ENCODE data around the gene MYO15B.

The MYO15B gene

DNA sequence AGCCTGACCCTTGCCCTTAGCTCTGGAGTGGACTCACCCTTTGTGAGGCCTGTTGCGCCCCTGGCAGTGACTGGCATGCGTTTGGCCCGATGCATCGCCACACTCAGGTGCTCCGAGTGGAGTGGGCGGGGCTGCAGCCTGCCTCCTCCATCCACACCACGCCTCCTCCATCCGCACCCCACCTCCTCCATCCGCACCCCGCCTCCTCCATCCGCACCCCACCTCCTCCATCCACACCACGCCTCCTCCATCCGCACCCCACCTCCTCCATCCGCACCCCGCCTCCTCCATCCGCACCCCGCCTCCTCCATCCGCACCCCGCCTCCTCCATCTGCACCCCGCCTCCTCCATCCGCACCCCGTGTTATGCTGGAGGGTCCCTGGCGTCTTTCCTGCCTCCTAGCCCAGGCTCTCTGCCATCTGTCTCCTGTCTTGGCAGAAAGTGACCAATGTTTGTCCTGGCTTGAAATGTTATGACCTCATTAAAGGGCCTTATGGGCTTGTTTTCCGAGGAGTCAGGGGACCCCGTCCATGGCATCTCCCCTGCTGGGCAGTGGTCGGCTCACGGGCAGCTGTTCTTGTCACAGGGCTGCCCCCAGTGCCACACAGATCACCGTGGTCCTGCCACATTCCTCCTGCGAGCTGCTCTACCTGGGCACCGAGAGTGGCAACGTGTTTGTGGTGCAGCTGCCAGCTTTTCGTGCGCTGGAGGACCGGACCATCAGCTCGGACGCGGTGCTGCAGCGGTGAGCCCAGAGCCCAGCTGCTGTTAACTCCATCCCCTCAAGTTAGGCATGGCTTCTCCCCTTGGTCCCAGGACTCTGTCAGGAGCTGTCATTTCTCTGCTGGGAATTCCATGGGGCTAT is 28.7 kb upstream of the MYO15B start:
- DNase-seq (ENCODE audit: low read depth) = no peak

DNA sequence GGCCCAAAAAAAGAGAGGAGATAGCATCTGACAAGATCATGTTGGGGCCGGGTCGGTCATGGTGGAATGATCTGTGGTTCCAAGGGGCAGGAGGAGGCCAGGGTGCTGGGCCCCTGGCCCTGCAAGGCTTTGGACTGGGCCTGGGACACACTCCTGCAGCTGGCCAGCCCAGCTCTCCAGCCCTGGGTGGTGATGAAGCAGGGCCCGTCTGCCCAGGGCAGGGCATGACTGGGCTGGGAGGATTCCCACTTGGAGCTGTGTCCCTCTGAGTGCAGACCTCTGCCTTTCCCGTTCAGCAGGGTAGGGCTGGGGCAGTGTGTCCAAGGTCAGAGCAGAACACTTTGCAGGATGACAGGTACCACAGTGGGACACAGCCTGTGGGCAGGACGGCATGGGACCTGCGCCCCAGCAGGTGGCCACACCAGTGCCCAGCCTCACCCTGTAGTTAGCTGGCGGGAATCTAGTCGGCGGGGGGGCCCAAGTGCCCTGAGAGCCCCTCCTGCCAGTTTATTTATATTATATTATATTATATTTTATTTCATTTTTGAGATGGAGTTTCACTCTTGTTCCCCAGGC is 27.6 kb upstream of the MYO15B start:
- no peak for DNase-seq (ENCODE audit: low read depth)

DNA sequence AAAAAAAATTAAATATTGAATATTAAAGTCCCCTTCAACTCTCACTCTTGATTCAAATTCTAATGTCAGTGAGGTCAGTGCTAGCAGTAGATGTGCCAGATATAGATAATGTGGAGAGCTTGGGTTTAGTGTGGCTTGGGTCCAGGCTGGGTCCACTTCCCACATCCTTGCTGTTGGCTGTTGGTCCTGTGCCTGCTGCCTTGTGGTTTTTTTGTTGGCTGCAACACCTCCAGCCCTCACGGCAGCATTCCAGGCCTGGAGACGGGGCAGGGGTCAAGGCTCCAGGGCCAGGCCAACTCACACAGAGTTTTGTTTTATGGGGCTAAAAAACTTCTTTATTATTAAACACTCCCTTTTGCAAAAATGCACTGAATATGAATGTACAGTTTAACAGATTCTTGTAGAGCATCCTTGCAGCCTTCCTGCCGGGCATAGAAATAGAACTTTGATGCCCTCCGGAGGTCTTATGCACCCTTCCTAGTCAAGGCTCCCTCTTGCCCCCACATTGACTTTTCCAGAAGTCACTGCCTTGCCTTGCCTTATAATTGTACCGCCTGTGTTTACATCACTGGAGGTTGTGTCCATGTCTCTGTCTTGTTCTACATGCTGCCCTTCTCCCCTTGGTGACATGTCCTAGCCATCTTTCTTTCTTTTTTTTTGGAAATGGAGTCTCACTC is 25.5 kb upstream of the MYO15B start:
- DNase-seq (ENCODE audit: low read depth) = no peak

DNA sequence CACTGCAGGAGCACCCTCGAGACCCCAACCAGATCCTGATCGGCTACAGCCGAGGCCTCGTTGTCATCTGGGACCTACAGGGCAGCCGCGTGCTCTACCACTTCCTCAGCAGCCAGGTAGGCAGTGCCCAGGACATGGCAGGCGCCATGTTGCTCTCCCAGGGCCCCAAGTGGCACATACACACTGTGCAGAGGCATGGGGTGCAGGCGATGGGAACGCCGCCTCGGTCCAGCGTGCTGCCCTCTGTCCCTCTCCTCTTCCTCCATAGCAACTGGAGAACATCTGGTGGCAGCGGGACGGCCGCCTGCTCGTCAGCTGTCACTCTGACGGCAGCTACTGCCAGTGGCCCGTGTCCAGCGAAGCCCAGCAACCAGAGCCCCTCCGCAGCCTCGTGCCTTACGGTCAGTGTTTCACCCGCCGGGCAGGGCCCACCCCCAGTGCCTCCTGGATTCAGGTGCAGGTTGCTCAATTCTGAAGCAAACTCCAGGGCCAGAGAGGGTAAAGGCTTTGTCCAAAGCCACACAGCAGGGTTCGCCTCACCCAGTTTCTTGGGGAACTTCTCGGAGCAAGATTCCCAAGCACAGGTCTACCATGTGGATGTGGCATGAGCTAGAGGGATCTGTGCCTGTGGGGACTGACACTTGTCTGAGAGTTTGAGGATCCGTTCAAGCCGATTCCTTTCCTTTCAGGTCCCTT is 24.4 kb upstream of the MYO15B start:
- DNase-seq (ENCODE audit: low read depth) = no peak

DNA sequence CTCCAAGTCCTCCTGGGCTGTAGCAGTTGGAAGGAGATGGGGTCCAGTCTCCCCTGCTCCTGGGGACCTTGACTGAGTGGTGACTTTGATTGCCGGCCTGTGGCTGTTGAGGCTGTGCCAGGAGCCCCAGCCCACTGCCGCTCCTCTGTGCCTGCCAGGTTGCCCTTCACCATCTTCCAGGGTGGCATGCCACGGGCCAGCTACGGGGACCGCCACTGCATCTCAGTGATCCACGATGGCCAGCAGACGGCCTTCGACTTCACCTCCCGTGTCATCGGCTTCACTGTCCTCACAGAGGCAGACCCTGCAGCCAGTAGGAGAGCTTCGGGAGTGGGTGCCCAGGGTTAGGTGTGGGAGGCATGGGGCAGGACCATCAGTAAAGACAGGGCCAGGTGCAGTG is 23.4 kb upstream of the MYO15B start:
- DNase-seq (ENCODE audit: low read depth) = no peak

DNA sequence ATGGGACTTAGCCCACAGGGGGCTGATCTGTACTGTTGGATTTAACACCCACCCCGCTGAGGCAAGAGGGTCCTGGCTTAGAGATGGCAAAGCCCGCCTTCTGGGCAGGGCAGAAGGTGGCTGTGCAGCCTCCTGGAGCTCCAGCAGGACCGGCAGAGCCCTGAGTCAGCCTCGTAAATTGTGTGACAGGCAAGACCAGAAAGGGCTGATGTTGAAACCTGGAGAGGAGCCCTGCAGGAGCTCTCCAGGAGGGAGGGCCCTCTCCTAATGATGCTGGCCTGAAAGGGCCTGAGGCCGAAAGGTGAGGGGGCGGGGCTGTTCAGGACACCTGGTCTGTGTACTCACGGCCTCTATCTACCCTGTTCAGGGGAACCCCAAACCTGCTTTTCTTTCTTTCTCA is 22.5 kb upstream of the MYO15B start:
- DNase-seq (ENCODE audit: low read depth) = no peak

DNA sequence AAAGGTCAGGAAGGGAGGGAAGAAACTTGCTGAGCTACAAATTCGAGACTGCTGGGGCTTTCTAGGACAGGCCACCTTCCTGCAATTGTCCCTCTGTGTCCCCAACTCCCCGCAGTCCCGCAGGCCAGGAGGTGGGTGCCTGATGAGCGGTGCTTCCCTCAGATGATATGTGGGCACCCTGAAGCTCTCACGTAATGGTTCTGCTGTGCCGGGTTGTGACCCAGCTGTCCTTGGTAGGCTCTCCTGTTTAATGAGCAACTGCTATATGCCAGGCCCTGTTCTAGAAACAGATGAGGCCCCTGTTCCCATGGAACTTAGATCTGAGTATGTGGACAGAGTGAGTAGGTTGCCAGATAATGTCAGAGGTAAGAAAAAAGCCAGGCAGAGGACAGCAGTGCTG is 22.0 kb upstream of the MYO15B start:
- no peak for DNase-seq (ENCODE audit: low read depth)

DNA sequence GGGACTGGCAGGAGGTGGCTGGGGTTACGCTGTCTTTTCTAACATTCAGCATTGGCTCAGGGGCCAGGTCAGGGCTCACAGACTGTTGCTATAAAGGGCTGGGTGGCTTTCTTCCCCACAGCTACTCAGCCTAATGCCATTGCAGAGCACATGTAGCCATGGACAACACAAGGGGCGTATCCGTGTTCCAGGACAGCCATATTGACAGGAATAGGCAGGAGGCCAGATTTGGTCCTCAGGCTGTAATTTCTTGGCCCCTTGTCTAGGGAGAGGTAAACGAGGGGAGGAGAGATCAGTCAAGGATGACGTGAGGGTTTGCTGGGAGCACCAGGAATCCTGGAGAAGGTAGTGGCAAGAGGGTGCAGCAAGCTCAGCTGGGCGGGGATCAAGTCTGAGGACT is 21.2 kb upstream of the MYO15B start:
- no peak for DNase-seq (ENCODE audit: low read depth)

DNA sequence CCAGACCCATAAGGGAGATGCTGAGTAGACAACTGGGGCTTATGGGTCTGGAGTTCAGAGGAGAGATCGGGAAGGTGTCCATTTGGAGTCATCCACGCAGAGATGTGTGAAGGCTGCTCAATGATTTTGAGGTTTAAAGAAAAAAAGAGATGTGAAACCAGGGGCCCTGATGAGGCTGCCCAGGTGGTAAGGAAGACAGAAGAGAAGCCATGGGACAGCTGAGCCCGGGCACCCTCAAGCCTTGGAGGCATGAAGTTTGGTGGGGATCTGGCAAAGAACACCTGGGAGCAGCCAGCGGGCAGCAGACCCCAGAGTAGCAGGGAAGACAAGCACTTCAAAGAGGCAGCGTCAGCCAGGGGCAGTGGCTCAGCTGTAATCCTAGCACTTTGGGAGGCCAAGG is 20.8 kb upstream of the MYO15B start:
- no peak for DNase-seq (ENCODE audit: low read depth)

DNA sequence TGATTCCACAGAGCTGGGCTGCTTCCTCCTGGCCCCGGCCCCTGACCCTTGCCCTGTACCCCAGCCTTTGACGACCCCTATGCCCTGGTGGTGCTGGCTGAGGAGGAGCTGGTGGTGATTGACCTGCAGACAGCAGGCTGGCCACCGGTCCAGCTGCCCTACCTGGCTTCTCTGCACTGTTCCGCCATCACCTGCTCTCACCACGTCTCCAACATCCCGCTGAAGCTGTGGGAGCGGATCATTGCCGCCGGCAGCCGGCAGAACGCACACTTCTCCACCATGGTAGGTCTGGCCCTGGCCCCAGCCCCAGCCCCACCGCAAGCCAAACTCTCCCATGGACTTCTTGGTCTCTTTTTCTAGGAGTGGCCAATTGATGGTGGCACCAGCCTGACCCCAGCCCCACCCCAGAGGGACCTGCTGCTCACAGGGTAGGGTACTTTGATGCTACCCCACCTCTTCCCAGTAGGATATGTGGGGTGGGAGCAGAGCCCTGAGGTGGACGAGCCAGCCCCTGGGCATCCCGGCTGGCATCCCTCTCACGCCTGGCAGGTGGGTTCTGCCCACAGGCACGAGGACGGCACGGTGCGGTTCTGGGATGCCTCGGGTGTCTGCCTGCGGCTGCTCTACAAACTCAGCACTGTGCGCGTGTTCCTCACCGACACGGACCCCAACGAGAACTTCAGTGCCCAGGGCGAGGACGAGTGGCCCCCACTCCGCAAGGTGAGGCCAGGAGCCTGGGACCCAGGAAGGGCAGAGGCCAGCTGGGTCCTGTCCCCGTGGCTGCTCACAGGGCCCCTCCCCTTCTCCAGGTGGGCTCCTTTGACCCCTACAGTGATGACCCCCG is 19.0 kb upstream of the MYO15B start:
- no peak for DNase-seq (ENCODE audit: low read depth)

DNA sequence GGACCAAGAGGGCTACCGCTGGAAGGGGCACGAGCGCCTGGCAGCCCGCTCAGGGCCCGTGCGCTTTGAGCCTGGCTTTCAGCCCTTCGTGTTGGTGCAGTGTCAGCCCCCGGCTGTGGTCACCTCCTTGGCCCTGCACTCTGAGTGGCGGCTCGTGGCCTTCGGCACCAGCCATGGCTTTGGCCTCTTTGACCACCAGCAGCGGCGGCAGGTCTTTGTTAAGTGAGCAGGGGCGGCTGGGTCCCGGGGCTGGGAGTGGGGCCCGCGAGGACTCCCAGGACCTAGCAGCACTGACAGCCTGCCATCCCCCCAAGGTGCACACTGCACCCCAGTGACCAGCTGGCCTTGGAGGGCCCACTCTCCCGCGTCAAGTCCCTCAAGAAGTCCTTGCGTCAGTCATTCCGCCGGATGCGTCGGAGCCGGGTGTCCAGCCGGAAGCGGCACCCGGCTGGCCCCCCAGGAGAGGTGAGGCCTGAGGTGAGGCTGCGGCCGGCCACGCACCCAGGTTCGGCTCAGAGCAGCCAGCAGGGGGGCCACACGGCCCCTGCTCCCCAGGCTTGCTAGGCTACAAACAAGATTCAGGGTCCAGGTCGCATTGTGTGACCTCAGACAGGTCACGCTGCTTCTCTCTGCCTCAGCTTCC is 17.4 kb upstream of the MYO15B start:
- DNase-seq (ENCODE audit: low read depth) = no peak

DNA sequence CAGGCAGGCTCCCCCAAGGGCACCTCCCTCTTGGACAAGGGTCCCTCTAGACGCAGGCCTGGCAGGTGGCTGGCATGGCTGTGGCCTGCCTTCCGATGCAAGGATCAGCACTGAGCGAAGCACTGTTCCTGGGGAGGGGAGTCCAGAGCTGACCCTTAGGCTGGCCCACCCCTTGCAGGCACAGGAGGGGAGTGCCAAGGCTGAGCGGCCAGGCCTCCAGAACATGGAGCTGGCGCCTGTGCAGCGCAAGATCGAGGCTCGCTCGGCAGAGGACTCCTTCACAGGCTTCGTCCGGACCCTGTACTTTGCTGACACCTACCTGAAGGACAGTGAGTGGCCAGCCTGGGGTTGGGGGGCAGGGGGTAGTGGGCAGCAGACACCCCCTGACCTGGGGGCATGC is 16.8 kb upstream of the MYO15B start:
- DNase-seq (ENCODE audit: low read depth) = no peak

DNA sequence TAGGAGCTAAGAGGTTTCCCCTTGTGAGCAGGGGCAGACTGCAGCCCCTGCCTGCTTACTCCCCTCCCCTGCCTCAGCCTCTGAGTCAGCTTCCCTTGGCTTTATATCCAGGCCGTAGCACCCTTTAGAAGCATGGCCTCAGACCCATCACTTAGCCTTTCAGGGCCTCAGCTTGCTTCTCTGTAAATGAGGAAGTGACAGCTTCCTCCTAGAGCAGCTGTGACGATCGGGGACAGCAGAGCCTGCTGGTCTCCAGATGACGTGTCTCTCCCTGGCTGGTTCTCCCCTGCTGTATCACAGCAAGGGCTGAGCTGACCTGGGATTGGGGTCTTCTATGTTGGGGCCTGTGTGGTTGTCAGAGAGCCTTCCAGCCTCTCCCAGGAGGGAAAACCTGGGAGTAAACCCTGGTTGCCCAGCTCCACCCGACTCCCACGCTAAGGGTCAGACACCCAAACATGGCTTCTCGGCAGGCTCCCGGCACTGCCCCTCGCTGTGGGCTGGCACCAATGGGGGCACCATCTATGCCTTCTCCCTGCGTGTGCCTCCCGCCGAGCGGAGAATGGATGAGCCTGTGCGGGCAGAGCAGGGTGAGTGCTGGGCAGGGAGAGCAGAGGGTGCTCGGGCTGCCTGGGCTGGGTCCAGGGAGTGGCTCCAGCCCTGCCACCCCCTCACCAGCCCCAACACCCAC is 16.3 kb upstream of the MYO15B start:
- DNase-seq (ENCODE audit: low read depth) = no peak

DNA sequence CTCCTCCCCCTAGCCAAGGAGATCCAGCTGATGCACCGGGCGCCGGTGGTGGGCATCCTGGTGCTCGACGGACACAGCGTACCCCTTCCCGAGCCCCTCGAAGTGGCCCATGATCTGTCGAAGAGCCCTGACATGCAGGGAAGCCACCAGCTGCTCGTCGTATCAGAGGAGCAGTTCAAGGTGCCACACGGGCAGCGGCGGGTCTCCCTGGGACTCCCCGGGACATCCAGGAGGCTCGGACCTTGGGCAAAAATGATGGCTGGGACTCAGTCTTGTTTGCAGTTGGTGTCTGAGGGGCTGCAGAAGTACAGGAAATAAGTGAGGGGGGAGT is 15.8 kb upstream of the MYO15B start:
- DNase-seq (ENCODE audit: low read depth) = no peak

DNA sequence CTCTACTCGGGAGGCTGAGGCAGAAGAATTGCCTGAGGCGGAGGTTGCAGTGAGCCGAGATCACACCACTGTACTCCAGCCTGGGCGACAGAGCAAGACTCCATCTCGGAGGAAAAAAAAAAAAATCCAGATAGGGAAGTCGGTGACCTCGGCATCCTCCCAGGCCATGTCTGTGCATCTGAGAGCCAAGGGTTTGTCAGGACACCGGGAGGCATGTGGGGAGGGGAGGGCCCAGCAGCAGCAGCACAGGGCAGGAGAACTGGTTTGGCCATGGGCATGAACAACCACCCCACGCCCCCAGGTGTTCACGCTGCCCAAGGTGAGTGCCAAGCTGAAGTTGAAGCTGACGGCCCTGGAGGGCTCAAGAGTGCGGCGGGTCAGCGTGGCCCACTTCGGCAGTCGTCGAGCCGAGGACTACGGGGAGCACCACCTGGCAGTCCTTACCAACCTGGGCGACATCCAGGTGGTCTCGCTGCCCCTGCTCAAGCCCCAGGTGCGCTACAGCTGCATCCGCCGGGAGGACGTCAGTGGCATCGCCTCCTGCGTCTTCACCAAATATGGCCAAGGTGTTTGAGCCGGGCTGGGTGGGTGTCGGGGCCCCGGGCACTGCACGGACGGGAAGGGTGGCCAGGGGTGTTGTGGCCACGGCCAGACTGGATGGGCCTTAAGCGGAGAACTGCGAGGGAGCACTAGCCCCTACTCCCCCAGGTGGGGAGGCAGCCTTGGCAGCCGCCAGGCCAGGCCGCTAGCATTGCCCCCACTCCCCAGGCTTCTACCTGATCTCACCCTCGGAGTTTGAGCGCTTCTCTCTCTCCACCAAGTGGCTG is 14.7 kb upstream of the MYO15B start:
- no peak for DNase-seq (ENCODE audit: low read depth)

DNA sequence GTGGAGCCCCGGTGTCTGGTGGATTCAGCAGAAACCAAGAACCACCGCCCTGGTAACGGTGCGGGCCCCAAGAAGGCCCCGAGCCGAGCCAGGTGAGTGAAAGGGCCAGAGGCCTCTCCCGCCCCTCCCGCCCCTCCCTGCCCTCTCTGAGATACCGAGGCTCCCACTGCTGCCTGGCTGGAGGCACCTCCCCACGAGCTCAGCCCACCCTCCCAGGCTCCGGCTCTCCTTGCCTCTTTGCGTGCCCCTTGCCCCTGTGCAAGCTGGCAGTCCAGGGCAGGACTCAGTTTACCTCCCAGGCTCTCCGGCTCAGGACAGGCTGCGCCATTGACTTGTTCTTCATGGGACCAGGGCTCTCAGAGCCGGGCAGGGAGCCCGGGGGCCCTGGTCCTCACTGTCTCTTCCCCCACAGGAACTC is 14.1 kb upstream of the MYO15B start:
- DNase-seq (ENCODE audit: low read depth) = no peak

DNA sequence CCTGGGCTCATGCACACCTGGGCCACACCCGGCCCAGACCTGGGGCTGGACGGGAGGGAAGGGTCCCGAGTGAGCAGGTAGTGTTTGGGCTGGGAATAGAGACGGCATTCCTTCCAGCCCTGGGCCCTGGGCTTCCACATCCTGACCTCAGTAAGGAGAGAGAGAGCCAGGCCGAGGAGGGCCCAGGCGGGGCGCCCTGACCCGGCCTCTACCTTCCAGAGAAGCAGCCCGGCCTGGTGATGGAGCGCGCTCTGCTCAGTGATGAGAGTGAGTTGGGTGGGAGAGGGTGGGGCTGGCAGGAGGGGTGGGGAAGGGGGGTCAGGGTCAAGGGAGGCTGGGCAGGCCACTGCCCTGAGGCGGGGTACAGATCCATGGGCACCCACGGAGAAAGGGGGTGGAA is 13.6 kb upstream of the MYO15B start:
- DNase-seq (ENCODE audit: low read depth) = no peak

DNA sequence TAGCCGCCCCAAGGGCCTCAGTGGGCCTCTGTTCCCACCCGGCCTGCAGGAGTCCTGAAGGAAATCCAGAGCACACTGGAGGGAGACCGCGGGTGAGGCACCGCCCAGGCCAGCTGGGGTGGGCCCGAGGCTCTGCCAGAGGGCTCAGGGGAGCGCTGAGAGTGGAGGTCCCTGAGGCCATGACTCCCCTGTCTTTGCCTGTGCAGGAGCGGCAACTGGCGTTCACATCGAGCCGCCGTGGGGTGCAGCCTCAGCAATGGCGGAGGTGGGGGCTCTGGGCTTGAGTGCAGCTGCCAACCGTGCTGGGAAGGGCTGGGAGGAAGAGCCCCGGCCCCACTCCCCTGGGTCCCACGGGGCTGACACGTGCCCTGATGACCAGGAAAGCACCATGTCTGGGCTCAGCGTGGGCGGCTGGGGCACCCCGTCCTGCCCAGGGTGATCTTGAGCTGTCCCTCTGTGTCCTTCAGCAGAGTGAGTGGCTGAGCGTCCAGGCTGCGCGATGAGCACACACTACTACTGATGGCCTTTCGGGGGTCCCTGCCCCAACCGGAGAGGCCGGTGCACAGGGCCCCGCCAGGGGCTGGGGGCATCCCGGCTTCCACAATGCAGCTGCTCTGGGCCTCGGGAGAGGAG is 13.1 kb upstream of the MYO15B start:
- DNase-seq (ENCODE audit: low read depth) = no peak

DNA sequence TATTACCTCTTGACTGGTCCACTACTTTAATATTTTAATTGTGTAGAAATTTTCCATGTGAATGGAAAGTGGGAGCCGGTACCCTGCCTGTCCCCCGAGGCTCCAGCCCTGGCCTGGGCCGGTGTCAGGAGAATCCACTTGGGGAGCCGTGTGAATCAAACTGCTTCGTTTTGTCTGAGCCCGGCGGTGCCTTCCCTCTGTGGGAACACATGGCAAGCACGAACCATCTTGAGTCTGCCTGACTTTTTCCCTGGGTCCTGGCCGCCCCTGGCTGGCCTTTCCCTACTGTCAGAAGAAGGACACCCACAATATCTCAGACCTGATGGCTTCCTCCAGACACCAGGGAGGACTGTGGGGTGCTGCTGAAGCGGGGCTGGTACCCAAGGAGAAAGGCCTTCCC is 12.4 kb upstream of the MYO15B start:
- DNase-seq (ENCODE audit: low read depth) = no peak

DNA sequence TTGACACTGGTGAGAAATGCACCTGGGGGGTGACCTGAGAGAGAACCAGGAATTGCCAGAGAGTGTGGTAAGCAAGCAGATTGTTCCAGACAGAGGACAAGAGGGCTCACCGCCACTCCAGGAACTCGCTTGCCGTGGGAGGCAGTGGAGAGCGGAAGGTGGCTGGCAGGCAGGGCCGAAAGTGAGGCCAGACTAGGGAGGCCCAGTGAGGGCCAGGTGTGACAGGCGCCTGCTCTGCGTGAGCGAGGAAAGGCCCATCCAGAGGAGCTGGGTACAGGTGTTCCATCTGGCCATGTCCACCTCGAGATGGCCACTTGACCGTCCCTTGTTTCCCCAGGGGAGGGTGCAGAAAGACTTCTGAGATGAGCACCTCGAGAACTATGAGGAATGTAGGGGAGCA is 11.9 kb upstream of the MYO15B start:
- no peak for DNase-seq (ENCODE audit: low read depth)
